ENCODE data around the gene KIAA1217.
"Not testable (repeated sequence)": the region's sequence is repeated elsewhere in the genome, so short reads cannot be mapped to it uniquely, and the experiment has no call there.

The KIAA1217 gene

GRCh38 chr10:24475598-24475997, 266.7 kb downstream of the KIAA1217 start:
- DNase-seq = no peak

GRCh38 chr10:24476913-24477701, 268.2 kb downstream of the KIAA1217 start:
- no peak for DNase-seq

GRCh38 chr10:24477915-24478314, 269.0 kb downstream of the KIAA1217 start:
- no peak for DNase-seq

GRCh38 chr10:24479806-24480205, 270.9 kb downstream of the KIAA1217 start:
- DNase-seq = no peak

- DNase-seq = no peak
Observed at GRCh38 chr10:24480447-24480846, 271.5 kb downstream of the KIAA1217 start.

GRCh38 chr10:24481241-24481640, 272.3 kb downstream of the KIAA1217 start:
- DNase-seq = no peak

- not testable (repeated sequence) for DNase-seq
Observed at GRCh38 chr10:24482713-24483112, 273.8 kb downstream of the KIAA1217 start.

GRCh38 chr10:24483701-24484100, 274.8 kb downstream of the KIAA1217 start:
- no peak for DNase-seq

GRCh38 chr10:24484771-24485170, 275.8 kb downstream of the KIAA1217 start:
- no peak for DNase-seq

- no peak for DNase-seq
Observed at GRCh38 chr10:24485304-24485703, 276.4 kb downstream of the KIAA1217 start.

- no peak for DNase-seq
Observed at GRCh38 chr10:24488631-24489030, 279.7 kb downstream of the KIAA1217 start.

- DNase-seq = no peak
Observed at GRCh38 chr10:24493165-24493564, 284.2 kb downstream of the KIAA1217 start.

- no peak for DNase-seq
Observed at GRCh38 chr10:24494236-24494635, 285.3 kb downstream of the KIAA1217 start.

- DNase-seq = no peak
Observed at GRCh38 chr10:24494777-24495176, 285.8 kb downstream of the KIAA1217 start.

- DNase-seq = no peak
Observed at GRCh38 chr10:24495666-24496460, 286.9 kb downstream of the KIAA1217 start.

GRCh38 chr10:24496906-24497305, 288.0 kb downstream of the KIAA1217 start:
- DNase-seq = no peak

- no peak for DNase-seq
Observed at GRCh38 chr10:24501056-24501711, 292.2 kb downstream of the KIAA1217 start.

GRCh38 chr10:24502006-24502405, 293.1 kb downstream of the KIAA1217 start:
- no peak for DNase-seq

GRCh38 chr10:24502801-24503460, 294.0 kb downstream of the KIAA1217 start:
- no peak for DNase-seq

GRCh38 chr10:24503461-24504320, 294.8 kb downstream of the KIAA1217 start:
- DNase-seq = no peak

- no peak for DNase-seq
Observed at GRCh38 chr10:24505759-24506158, 296.8 kb downstream of the KIAA1217 start.

- no peak for DNase-seq
Observed at GRCh38 chr10:24513155-24513554, 304.2 kb downstream of the KIAA1217 start.
